ENCODE results near the gene RFX8.
"Not testable (repeated sequence)": the region's sequence is repeated elsewhere in the genome, so short reads cannot be mapped to it uniquely, and the experiment has no call there.

The RFX8 gene

GRCh38 chr2:101485856-101486255 is 10.9 kb upstream of the RFX8 start:
- no peak for DNase-seq

GRCh38 chr2:101480764-101481163 is 5.9 kb upstream of the RFX8 start:
- DNase-seq = no peak

- peak in 2 of 3 experiments; percentile 40 to 74 for DNase-seq
Measured at GRCh38 chr2:101479810-101480209, 4.9 kb upstream of the RFX8 start.

GRCh38 chr2:101479328-101479727 is 4.4 kb upstream of the RFX8 start:
- peak in 2 of 3 experiments; percentile 55 to 74 for DNase-seq

GRCh38 chr2:101478181-101479001 is 3.5 kb upstream of the RFX8 start:
- DNase-seq = no peak

- DNase-seq = no peak
Measured at GRCh38 chr2:101477556-101477955, 2.6 kb upstream of the RFX8 start.

GRCh38 chr2:101476605-101477208 is 1.8 kb upstream of the RFX8 start:
- DNase-seq = no peak

- DNase-seq = peak in 2 of 3 experiments; percentile 37 to 41
Measured at GRCh38 chr2:101473911-101474701, 806 bp downstream of the RFX8 start.

- no peak for DNase-seq
Measured at GRCh38 chr2:101473591-101473910, 1.4 kb downstream of the RFX8 start.

- no peak for DNase-seq
Measured at GRCh38 chr2:101469863-101470262, 5.0 kb downstream of the RFX8 start.

GRCh38 chr2:101467306-101467705 is 7.6 kb downstream of the RFX8 start:
- peak in 1 of 3 experiments; percentile 77 for DNase-seq

- DNase-seq = peak in 1 of 3 experiments; percentile 18
Measured at GRCh38 chr2:101466426-101466825, 8.5 kb downstream of the RFX8 start.

GRCh38 chr2:101464841-101465240 is 10.1 kb downstream of the RFX8 start:
- DNase-seq = no peak

GRCh38 chr2:101463911-101464641 is 10.8 kb downstream of the RFX8 start:
- no peak for DNase-seq

- DNase-seq = no peak
Measured at GRCh38 chr2:101463421-101463820, 11.5 kb downstream of the RFX8 start.

- DNase-seq = no peak
Measured at GRCh38 chr2:101461381-101461780, 13.5 kb downstream of the RFX8 start.

GRCh38 chr2:101454408-101454807 is 20.5 kb downstream of the RFX8 start:
- not testable (repeated sequence) for DNase-seq

GRCh38 chr2:101450965-101451364 is 23.9 kb downstream of the RFX8 start:
- no peak for DNase-seq

GRCh38 chr2:101446869-101447268 is 28.0 kb downstream of the RFX8 start:
- no peak for DNase-seq

GRCh38 chr2:101442667-101443061 is 32.2 kb downstream of the RFX8 start:
- DNase-seq = no peak

- DNase-seq = no peak
Measured at GRCh38 chr2:101442042-101442666, 32.8 kb downstream of the RFX8 start.

GRCh38 chr2:101440127-101440738 is 34.7 kb downstream of the RFX8 start:
- peak in 1 of 3 experiments; percentile 1 for DNase-seq

All from NCI-H1417 (cell line).